Raji (cell line): ENCODE measurements around the gene GRM4.

Experiments used
- POLR2A ChIP-seq: IDR thresholded peaks from 2 replicates; pipeline ENCODE4 v1.6.1; 2011; ENCODE audit warnings: low read depth, low read length, control low read depth; ENCODE audit not compliant: insufficient read depth

The GRM4 gene

GRCh38 chr6:34135541-34135940, 10.3 kb downstream of the GRM4 start:
- no peak for TF ChIP-seq POLR2A

- TF ChIP-seq POLR2A = no peak
Measured at GRCh38 chr6:34132486-34133185, 13.3 kb downstream of the GRM4 start.

GRCh38 chr6:34131326-34132290, 14.3 kb downstream of the GRM4 start:
- no peak for TF ChIP-seq POLR2A

GRCh38 chr6:34130862-34131261, 15.0 kb downstream of the GRM4 start:
- no peak for TF ChIP-seq POLR2A

- TF ChIP-seq POLR2A = no peak
Measured at GRCh38 chr6:34129753-34130152, 16.1 kb downstream of the GRM4 start.

GRCh38 chr6:34128045-34128444, 17.8 kb downstream of the GRM4 start:
- no peak for TF ChIP-seq POLR2A

- TF ChIP-seq POLR2A = no peak
Measured at GRCh38 chr6:34126419-34126818, 19.5 kb downstream of the GRM4 start.

- TF ChIP-seq POLR2A = no peak
Measured at GRCh38 chr6:34125939-34126338, 19.9 kb downstream of the GRM4 start.

- no peak for TF ChIP-seq POLR2A
Measured at GRCh38 chr6:34120953-34121675, 24.8 kb downstream of the GRM4 start.

GRCh38 chr6:34115915-34116314, 30.0 kb downstream of the GRM4 start:
- no peak for TF ChIP-seq POLR2A

GRCh38 chr6:34115403-34115795, 30.5 kb downstream of the GRM4 start:
- TF ChIP-seq POLR2A = no peak

GRCh38 chr6:34114695-34115402, 31.0 kb downstream of the GRM4 start:
- no peak for TF ChIP-seq POLR2A

- no peak for TF ChIP-seq POLR2A
Measured at GRCh38 chr6:34113532-34113931, 32.4 kb downstream of the GRM4 start.

- TF ChIP-seq POLR2A = no peak
Measured at GRCh38 chr6:34112126-34112525, 33.8 kb downstream of the GRM4 start.

- no peak for TF ChIP-seq POLR2A
Measured at GRCh38 chr6:34110610-34111009, 35.3 kb downstream of the GRM4 start.
